ENCODE data around the gene RGPD8. TPM values are rescaled to one million over a fixed set of nuclear protein-coding genes. Genes with fewer than 3 reads are reported as not detected.

The RGPD8 gene
- total RNA-seq, 4 donors from 2014 or later, result 3.5 to 17.7 (median 6.6) TPM

DNA sequence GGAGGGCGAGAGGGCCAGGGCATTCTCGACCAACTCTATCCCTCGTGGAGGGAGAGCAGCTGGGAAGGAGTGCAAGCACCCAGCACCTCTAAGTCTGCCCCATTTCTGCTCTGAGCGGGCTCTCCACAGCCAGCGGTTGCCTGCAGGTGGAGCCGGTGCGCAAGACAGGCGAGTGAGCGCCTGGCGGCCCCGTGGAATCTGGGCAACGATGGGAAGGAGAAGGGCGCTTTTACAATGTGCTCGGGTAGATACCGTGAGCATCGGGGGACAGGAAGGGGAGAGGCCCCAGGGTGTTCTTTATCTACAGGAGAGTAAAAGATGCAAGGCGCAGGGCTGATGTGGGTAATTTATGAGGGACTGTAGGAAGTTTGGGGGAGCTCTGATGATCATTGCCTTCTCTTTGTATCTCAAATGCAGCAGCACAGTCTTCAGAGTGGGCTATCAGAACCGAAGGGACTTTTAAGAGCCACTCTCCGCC is 47.6 kb upstream of the RGPD8 start:
- peaks cover 10 to 33% (median 15%) of the 10 kb centered on the region in 3 donors for H3K4me1 ChIP-seq
- H3K27me3 ChIP-seq, result no peaks in the 10 kb centered on the region
- WGBS, 2 donors, result 0 to 3% methylated on average over 8 to 12 of the region's 19 CpGs
- peak overlapping the region; percentile 91 to 95 (median 94) for H3K27ac ChIP-seq
- no peaks in the 10 kb centered on the region for H3K9me3 ChIP-seq
- TF ChIP-seq POLR2A (IDR thresholded peaks at IDR 0.05) (no peak), CTCF (IDR thresholded peaks at IDR 0.05) (peak; percentile 54 to 87 (median 80))
- intact Hi-C loops (cut with DNase I), result no loop called here
- peak overlapping the region; percentile 80 to 91 (median 88) for H3K4me3 ChIP-seq
- H3K36me3 ChIP-seq, result peaks cover 0 to 4% (median 0%) of the 10 kb centered on the region in 3 donors
- DNase-seq, result peak; percentile 48

DNA sequence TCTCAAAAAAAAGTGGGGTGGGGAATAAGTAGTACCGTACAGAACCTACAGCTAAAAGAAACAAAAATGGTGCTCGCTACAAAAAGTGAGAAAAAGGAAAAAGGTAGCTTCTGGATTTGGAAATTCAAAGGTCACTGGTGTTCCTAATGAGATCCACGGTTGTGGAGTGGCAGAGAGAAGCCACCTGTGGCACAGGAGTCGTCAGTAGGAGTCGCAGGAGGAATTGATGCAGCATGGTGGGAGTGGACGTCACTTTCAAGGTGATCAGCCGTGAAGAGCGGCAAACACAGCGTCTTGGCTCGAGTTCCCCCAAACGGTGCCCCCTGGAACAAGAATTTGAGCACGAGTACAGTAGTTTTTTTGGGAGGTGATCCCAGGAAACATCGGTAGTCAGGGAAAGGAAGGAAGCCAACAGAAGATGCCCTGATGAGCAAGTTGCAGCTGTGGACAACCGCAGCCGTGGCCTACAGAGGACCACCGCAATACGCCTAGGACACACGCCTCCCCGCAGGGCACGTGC is 47.1 kb upstream of the RGPD8 start:
- peak overlapping the region; percentile 91 to 95 (median 94) for H3K27ac ChIP-seq
- WGBS, 2 donors, result 22 to 25% methylated on average over 9 to 13 of the region's 20 CpGs
- no peaks in the 10 kb centered on the region for H3K9me3 ChIP-seq
- H3K36me3 ChIP-seq, result no peaks in the 10 kb centered on the region
- H3K27me3 ChIP-seq, result no peaks in the 10 kb centered on the region
- peaks cover 10 to 33% (median 15%) of the 10 kb centered on the region in 3 donors for H3K4me1 ChIP-seq
- no peak for TF ChIP-seq POLR2A (IDR thresholded peaks at IDR 0.05)
- TF ChIP-seq CTCF (IDR thresholded peaks at IDR 0.05), result no peak
- peak overlapping the region; percentile 80 to 91 (median 88) for H3K4me3 ChIP-seq
- no peak for DNase-seq
- intact Hi-C loops (cut with DNase I), result no loop called here

GRCh38 chr2:112476434-112476833 is 43.0 kb upstream of the RGPD8 start:
- no peak overlapping the region for H3K4me3 ChIP-seq
- H3K36me3 ChIP-seq, result no peaks in the 10 kb centered on the region
- H3K4me1 ChIP-seq, result peaks cover 3 to 11% (median 5%) of the 10 kb centered on the region in 3 donors
- no peak overlapping the region for H3K27ac ChIP-seq
- TF ChIP-seq CTCF (IDR thresholded peaks at IDR 0.05) (no peak), POLR2A (IDR thresholded peaks at IDR 0.05) (no peak)
- H3K9me3 ChIP-seq, result no peaks in the 10 kb centered on the region
- DNase-seq, result no peak
- intact Hi-C loops (cut with DNase I), result no loop called here
- no peaks in the 10 kb centered on the region for H3K27me3 ChIP-seq
- WGBS, 2 donors, result 67 to 80% methylated on average over 6 of the region's 7 CpGs

- DNase-seq, result no peak
- Histone ChIP-seq H3K4me1 (no peaks in the 10 kb centered on the region), H3K9me3 (no peaks in the 10 kb centered on the region), H3K27ac (no peak overlapping the region), H3K27me3 (no peaks in the 10 kb centered on the region), H3K36me3 (no peaks in the 10 kb centered on the region), H3K4me3 (no peak overlapping the region)
- TF ChIP-seq CTCF (IDR thresholded peaks at IDR 0.05) (no peak), POLR2A (IDR thresholded peaks at IDR 0.05) (no peak)
- 74 to 81% methylated on average over 5 to 6 of the region's 6 CpGs for WGBS, 2 donors
- intact Hi-C loops (cut with DNase I), result no loop called here
These were observed 41.5 kb upstream of the RGPD8 start for GRCh38 chr2:112474844-112475486.

DNA sequence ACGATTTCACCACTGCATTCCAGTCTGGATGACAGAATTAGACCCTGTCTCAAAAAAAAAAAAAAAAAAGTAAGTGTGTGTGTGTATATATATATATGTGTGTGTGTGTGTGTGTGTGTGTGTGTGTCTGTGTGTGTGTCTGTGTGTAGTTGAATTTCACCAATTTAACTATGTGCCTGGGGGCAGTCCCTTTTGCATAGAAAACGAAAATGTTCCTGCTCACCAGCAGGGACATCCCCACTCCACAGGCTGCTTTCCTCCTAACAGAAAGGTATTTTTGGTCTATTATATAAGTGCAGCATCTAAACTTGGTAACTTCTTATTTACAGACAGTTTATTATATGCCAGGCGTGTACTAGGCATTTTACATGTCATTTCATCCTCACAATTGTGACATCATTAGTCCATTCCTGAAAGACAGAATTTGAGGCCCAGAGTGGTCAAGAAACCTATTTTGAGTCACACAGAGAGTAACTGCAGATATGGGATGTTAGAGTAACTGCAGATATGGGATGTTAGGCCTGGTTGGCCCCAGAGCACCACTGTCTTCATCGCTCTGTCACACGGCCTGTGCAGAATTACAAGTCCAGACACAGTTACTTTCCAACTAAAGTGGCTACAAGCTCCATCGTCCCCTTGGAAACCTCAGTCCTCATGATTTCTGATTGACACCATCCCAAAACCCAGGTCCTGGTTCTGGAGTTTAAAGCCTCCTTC is 39.3 kb upstream of the RGPD8 start:
- intact Hi-C loops (cut with DNase I), result no loop called here

More for the DNA sequence above, 39.3 kb upstream of the RGPD8 start:
- Histone ChIP-seq H3K4me3 (no peak overlapping the region), H3K36me3 (no peaks in the 10 kb centered on the region), H3K27ac (no peak overlapping the region), H3K4me1 (no peaks in the 10 kb centered on the region), H3K9me3 (no peaks in the 10 kb centered on the region), H3K27me3 (no peaks in the 10 kb centered on the region)
- TF ChIP-seq CTCF (IDR thresholded peaks at IDR 0.05), result no peak
- no peak for TF ChIP-seq POLR2A (IDR thresholded peaks at IDR 0.05)
- WGBS, 2 donors, result 70 to 81% methylated on average over 5 of the region's 6 CpGs
- DNase-seq, result no peak
